ENCODE measurements around the gene CHCT1. TPM values are rescaled to one million over a fixed set of nuclear protein-coding genes. Genes with fewer than 3 reads are reported as not detected.
A peak's percentile ranks its signal among the peaks of the same experiment; 100 is the strongest.
"Not testable (repeated sequence)": the region's sequence is repeated elsewhere in the genome, so short reads cannot be mapped to it uniquely, and the experiment has no call there.

CHCT1 gene
- total RNA-seq, 2 experiments from 2014 or later: 0.32 to 0.58 TPM

GRCh38 chr17:60423865-60424264 lies 1.6 kb downstream of the CHCT1 start:
- no peak for DNase-seq
- no peaks in the 10 kb centered on the region for H3K27me3 Mint-ChIP-seq
- H3K9me3 Mint-ChIP-seq (ENCODE audit: low read depth): no peaks in the 10 kb centered on the region
- no peak overlapping the region for H3K4me3 Mint-ChIP-seq
- ATAC-seq: no peak
- no peaks in the 10 kb centered on the region for H3K36me3 Mint-ChIP-seq (ENCODE audit: low read depth)
- CTCF ChIA-PET: interaction anchor here (0.6 to 1.3 kb wide), 4 partner anchors 9 to 215 kb away, joined by 3 to 6 read pairs (median 4); no protein-coding TSS in a partner anchor
- POLR2A ChIA-PET: no interaction called here
- H3K4me1 Mint-ChIP-seq: peaks cover 9% of the 10 kb centered on the region
- intact Hi-C loops (cut with DNase I, micrococcal nuclease): loop anchor here in 1 of 2 experiments (5.0 kb wide), 1 partner anchor 282 kb away; no protein-coding TSS in a partner anchor
- H3K27ac Mint-ChIP-seq: no peak overlapping the region

- no peak for DNase-seq
- Mint-ChIP-seq H3K9me3 (ENCODE audit: low read depth) (no peaks in the 10 kb centered on the region), H3K36me3 (ENCODE audit: low read depth) (no peaks in the 10 kb centered on the region), H3K4me1 (peaks cover 9% of the 10 kb centered on the region), H3K27me3 (no peaks in the 10 kb centered on the region), H3K27ac (no peak overlapping the region), H3K4me3 (no peak overlapping the region)
- ChIA-PET CTCF (interaction anchor here (0.6 kb wide), 1 partner anchor 210 kb away, joined by 5 read pairs; no protein-coding TSS in a partner anchor), POLR2A (no interaction called here)
- intact Hi-C loops (cut with DNase I, micrococcal nuclease): no loop called here
- ATAC-seq: no peak
These were observed 3.3 kb downstream of the CHCT1 start for GRCh38 chr17:60425626-60426025.

DNA sequence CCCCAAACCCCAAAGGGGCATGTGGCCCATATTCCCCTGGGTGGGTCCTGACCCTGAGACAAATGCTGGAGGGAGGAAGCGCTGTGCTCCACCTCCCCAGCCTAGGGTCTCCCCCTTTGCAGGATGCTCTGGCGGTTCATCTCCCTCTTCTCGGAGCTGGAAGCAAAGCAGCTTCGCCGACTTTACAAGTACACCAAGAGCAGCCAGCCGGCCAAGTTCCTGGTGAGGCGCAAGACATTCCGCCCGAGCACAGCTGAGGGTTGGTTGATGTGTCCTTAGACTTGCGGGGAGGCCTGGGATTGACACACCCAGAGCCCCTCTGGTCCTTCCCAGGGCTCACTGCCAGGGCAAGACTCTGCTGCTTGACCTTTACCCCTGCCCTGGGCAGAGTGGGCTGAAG lies 4.3 kb downstream of the CHCT1 start:
- H3K27me3 Mint-ChIP-seq: no peaks in the 10 kb centered on the region
- H3K9me3 Mint-ChIP-seq (ENCODE audit: low read depth): no peaks in the 10 kb centered on the region
- CTCF ChIA-PET: no interaction called here
- peaks cover 4% of the 10 kb centered on the region for H3K4me1 Mint-ChIP-seq
- H3K4me3 Mint-ChIP-seq: no peak overlapping the region
- POLR2A ChIA-PET: no interaction called here
- DNase-seq: no peak
- ATAC-seq: no peak
- intact Hi-C loops (cut with DNase I, micrococcal nuclease): no loop called here
- H3K36me3 Mint-ChIP-seq (ENCODE audit: low read depth): no peaks in the 10 kb centered on the region
- no peak overlapping the region for H3K27ac Mint-ChIP-seq

DNA sequence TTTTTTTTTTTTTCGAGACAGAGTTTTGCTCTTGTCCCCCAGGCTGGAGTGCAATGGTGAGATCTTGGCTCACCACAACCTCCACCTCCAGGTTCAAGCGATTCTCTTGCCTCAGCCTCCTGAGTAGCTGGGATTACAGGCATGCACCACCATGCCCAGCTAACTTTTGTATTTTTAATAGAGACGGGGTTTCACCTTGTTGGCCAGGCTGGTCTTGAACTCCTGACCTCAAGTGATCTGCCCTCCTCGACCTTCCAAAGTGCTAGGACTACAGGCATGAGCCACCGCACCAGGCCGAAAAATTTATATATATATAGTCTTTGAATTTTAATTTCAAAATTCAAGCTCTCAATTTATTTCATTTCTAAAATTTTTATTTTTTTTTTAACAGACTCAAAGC lies 6.2 kb downstream of the CHCT1 start:
- POLR2A ChIA-PET: interaction anchor here (0.6 kb wide), 1 partner anchor 125 kb away, joined by 4 read pairs; no protein-coding TSS in a partner anchor
- intact Hi-C loops (cut with DNase I, micrococcal nuclease); H3K4me3 Mint-ChIP-seq; ATAC-seq; H3K27me3 Mint-ChIP-seq; H3K27ac Mint-ChIP-seq; H3K36me3 Mint-ChIP-seq (ENCODE audit: low read depth); H3K4me1 Mint-ChIP-seq; DNase-seq; H3K9me3 Mint-ChIP-seq (ENCODE audit: low read depth): not testable (repeated sequence)
- CTCF ChIA-PET: interaction anchor here (1.0 kb wide), 3 partner anchors 14 to 197 kb away, joined by 3 read pairs; no protein-coding TSS in a partner anchor

DNA sequence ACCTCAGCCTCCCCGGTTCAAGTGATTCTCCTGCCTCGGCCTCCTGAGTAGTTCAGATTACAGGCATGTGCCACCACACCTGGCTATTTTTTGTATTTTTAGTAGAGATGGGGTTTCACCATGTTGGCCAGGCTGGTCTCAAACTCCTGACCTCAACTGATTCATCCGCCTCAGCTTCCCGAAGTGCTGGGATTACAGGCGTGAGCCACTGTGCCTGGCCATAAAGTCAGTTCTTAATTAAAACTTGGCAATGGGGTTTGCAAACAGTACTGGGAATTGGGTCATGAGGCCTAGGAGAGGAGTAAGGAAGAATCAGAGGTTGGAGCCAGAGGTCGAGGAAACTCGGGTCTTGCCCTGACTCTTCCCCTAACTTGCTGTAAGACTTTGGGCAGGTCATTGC lies 8.3 kb downstream of the CHCT1 start:
- H3K9me3 Mint-ChIP-seq (ENCODE audit: low read depth); CTCF ChIA-PET; H3K4me1 Mint-ChIP-seq; ATAC-seq; DNase-seq; H3K36me3 Mint-ChIP-seq (ENCODE audit: low read depth); H3K27me3 Mint-ChIP-seq; H3K27ac Mint-ChIP-seq; POLR2A ChIA-PET; H3K4me3 Mint-ChIP-seq: not testable (repeated sequence)
- intact Hi-C loops (cut with DNase I, micrococcal nuclease): loop anchor here in 1 of 2 experiments (10.0 kb wide), 1 partner anchor 326 kb away; no protein-coding TSS in a partner anchor

DNA sequence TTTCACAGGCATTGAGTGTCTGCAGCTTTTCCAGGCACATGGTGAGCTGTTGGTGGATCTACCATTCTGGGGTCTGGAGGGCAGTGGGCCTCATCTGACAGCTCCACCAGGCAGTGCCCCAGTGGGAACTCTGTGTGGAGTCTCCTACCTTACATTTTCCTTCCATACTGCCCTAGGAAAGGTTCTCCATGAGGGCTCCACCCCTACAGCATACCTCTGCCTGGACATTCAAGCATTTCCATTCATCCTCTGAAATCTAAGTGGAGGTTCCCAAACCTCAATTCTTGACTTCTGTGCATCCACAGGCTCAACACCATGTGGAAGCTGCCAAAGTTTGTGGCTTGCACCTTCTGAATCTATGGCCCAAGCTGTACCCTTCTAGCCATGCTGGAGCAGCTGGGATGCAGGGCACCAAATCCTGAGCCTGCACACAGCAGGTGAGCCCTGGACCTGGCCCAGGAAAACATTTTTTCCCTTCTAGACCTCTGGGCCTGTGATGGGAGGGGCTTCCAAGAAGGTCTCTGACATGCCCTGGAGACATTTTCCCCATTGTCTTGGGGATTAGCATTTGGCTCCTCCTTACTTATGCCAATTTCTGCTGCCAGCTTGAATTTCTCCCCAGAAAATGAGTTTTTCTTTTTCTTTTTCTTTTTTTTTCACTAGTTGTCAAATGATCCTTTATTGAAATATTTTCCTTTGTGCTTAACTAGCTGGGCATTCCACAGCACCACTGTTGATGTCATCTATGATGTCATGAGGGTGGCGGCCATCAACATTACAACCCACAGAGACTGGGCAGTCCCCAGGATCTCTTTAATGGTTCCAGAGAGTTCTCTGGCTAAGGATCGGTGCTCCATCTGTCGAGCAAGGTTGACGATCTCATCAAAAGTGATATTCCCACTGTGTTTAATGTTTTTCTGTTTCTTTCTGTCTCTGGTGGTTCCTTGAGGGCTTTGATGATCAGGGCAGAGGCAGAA lies 11.0 kb downstream of the CHCT1 start:
- intact Hi-C loops (cut with DNase I, micrococcal nuclease): loop anchor here in 1 of 2 experiments (10.0 kb wide), 1 partner anchor 329 kb away; no protein-coding TSS in a partner anchor
- POLR2A ChIA-PET; H3K9me3 Mint-ChIP-seq (ENCODE audit: low read depth); H3K4me3 Mint-ChIP-seq; ATAC-seq; H3K36me3 Mint-ChIP-seq (ENCODE audit: low read depth); H3K27ac Mint-ChIP-seq; H3K27me3 Mint-ChIP-seq; H3K4me1 Mint-ChIP-seq; DNase-seq: not testable (repeated sequence)
- CTCF ChIA-PET: interaction anchor here (0.6 kb wide), 1 partner anchor 9 kb away, joined by 3 read pairs; no protein-coding TSS in a partner anchor

GRCh38 chr17:60435244-60436167 lies 13.2 kb downstream of the CHCT1 start:
- no peaks in the 10 kb centered on the region for H3K4me1 Mint-ChIP-seq
- intact Hi-C loops (cut with DNase I, micrococcal nuclease): loop anchor here (1.0 to 10.0 kb wide), 6 partner anchors 14 to 331 kb away; no protein-coding TSS in a partner anchor
- H3K36me3 Mint-ChIP-seq (ENCODE audit: low read depth): no peaks in the 10 kb centered on the region
- ChIA-PET CTCF (interaction anchor here (0.7 to 1.0 kb wide), 7 partner anchors 24 to 1392 kb away, joined by 3 to 5 read pairs (median 3); no protein-coding TSS in a partner anchor), POLR2A (no interaction called here)
- ATAC-seq: peak; percentile 74
- H3K27me3 Mint-ChIP-seq: peaks cover 2% of the 10 kb centered on the region
- H3K27ac Mint-ChIP-seq: no peak overlapping the region
- no peaks in the 10 kb centered on the region for H3K9me3 Mint-ChIP-seq (ENCODE audit: low read depth)
- no peak overlapping the region for H3K4me3 Mint-ChIP-seq
- DNase-seq: peak; percentile 71

- Mint-ChIP-seq H3K4me1 (no peaks in the 10 kb centered on the region), H3K27me3 (peaks cover 2% of the 10 kb centered on the region), H3K9me3 (ENCODE audit: low read depth) (no peaks in the 10 kb centered on the region), H3K36me3 (ENCODE audit: low read depth) (no peaks in the 10 kb centered on the region), H3K27ac (no peak overlapping the region), H3K4me3 (no peak overlapping the region)
- no peak for DNase-seq
- ChIA-PET CTCF (interaction anchor here (0.8 to 1.0 kb wide), 3 partner anchors 25 to 1391 kb away, joined by 3 read pairs; no protein-coding TSS in a partner anchor), POLR2A (no interaction called here)
- ATAC-seq: no peak
- intact Hi-C loops (cut with DNase I, micrococcal nuclease): loop anchor here (1.0 to 10.0 kb wide), 6 partner anchors 15 to 332 kb away; no protein-coding TSS in a partner anchor
These were observed 14.4 kb downstream of the CHCT1 start for GRCh38 chr17:60436676-60437075.

GRCh38 chr17:60439501-60439900 lies 17.2 kb downstream of the CHCT1 start:
- H3K27me3 Mint-ChIP-seq: peaks cover 2% of the 10 kb centered on the region
- no peak overlapping the region for H3K27ac Mint-ChIP-seq
- CTCF ChIA-PET: no interaction called here
- H3K4me1 Mint-ChIP-seq: no peaks in the 10 kb centered on the region
- no peak overlapping the region for H3K4me3 Mint-ChIP-seq
- H3K36me3 Mint-ChIP-seq (ENCODE audit: low read depth): no peaks in the 10 kb centered on the region
- no peaks in the 10 kb centered on the region for H3K9me3 Mint-ChIP-seq (ENCODE audit: low read depth)
- ATAC-seq (no peak), DNase-seq (no peak)
- intact Hi-C loops (cut with DNase I, micrococcal nuclease): loop anchor here (5.0 to 10.0 kb wide), 3 partner anchors 207 to 335 kb away; no protein-coding TSS in a partner anchor
- POLR2A ChIA-PET: no interaction called here

DNA sequence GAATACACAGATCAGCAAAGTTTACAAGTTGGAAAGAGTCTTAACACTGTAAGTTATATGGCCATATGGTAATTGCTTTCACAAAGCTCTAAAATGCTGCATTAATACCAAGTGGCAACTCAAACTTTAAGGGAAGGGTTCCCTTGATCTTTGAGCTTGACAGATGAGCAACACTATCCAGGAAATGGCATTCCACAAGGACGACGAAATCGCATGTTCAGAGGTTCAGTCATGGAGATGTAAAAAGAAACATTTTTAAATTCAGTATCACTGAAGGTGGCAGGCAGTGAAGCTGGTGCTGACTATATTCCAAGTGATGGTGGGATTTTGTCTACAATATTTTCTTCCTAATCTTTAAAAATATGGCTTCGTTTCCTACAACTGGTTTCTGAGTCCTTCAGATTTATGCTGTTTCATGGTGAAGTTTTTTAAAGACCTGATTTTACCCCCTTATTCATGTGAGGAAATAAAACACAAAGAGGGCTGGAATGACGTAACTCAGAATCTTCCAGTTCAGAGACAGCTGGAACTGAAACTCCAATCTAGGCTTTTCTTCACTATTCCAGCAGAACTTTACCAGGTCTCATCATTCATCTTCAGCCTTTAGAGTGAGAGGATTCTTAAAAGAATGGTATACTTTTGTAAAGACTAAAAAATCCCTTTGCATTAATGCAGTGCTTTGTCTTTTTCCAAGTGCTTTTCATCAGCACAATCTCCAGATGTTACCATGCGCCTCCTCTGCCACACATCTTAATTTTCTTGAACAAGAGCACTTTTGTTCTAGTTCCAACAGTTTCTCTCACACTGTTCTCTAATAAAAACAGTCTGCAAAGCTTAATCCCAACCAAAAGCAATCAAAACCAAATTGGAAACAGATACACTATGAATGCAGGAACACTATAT lies 20.2 kb downstream of the CHCT1 start:
- no peak for ATAC-seq
- H3K4me1 Mint-ChIP-seq: no peaks in the 10 kb centered on the region
- CTCF ChIA-PET: interaction anchor here (1.6 kb wide), 1 partner anchor 14 kb away, joined by 3 read pairs; no protein-coding TSS in a partner anchor
- no peak overlapping the region for H3K27ac Mint-ChIP-seq
- peaks cover 2% of the 10 kb centered on the region for H3K27me3 Mint-ChIP-seq
- intact Hi-C loops (cut with DNase I, micrococcal nuclease): no loop called here
- H3K4me3 Mint-ChIP-seq: no peak overlapping the region
- peaks cover 4% of the 10 kb centered on the region for H3K36me3 Mint-ChIP-seq (ENCODE audit: low read depth)
- H3K9me3 Mint-ChIP-seq (ENCODE audit: low read depth): no peaks in the 10 kb centered on the region
- POLR2A ChIA-PET: no interaction called here
- DNase-seq: no peak

Measured in activated CD4-positive, alpha-beta T cell treated with anti-CD3 and anti-CD28 coated beads for 36 hours (primary cell).